Uterus (tissue), 2 donors: ENCODE data around the gene DEPDC1.

ENCODE experiments used
- CTCF ChIP-seq, 4 experiments: fragments of 200-600 bp in 2 of 4; fragments of 450-650 bp in 2 of 4; sonication (generic) in 2 of 4; IDR thresholded peaks; one replicate each; pipeline ENCODE4 v1.5.1; 2016 to 2019; ENCODE audit warnings: antibody characterized with exemption in 4 of 4, mild to moderate bottlenecking in 2 of 4, moderate library complexity in 1 of 4
- POLR2A ChIP-seq, 2 donors: fragments of 450-650 bp; IDR thresholded peaks; one replicate each; pipeline ENCODE4 v1.6.1; 2016; ENCODE audit warnings: antibody characterized with exemption in 2 of 2, mild to moderate bottlenecking in 1 of 2, moderate library complexity in 1 of 2

GRCh38 chr1:68456202-68456601 lies 40.7 kb downstream of the DEPDC1 start:
- no peak for TF ChIP-seq CTCF (IDR thresholded peaks at IDR 0.05)
- TF ChIP-seq POLR2A (IDR thresholded peaks at IDR 0.05), result no peak
